CD4-positive, alpha-beta memory T cell (primary cell): ENCODE data around the gene NRM. TPM values are rescaled to one million over a fixed set of nuclear protein-coding genes. Genes with fewer than 3 reads are reported as not detected.
"Not testable (repeated sequence)": the region's sequence is repeated elsewhere in the genome, so short reads cannot be mapped to it uniquely, and the experiment has no call there.

ENCODE experiments used
- CTCF ChIA-PET: fragments of 350-600 bp; sonication (Branson Sonifier 250); formaldehyde crosslinking; loops from one replicate; lab custom pipeline; 2021; ENCODE audit warnings: inconsistent platforms; ENCODE audit not compliant: partially characterized antibody; lab: Charles Lee
- POLR2A ChIA-PET: fragments of 350-600 bp; sonication (Branson Sonifier 250); formaldehyde crosslinking; loops from one replicate; lab custom pipeline; 2021; ENCODE audit not compliant: partially characterized antibody; lab: Charles Lee
- DNase-seq, 5 donors: peaks; one replicate each; pipeline versions ENCODE4 v3.0.0 to v3.0.0-alpha.2; 2020 to 2022; ENCODE audit warnings: mixed read lengths in 1 of 5
- H3K27ac ChIP-seq: one replicate; pipeline ENCODE4 v1.7.0; 2013; ENCODE audit warnings: low read depth, low read length
- H3K27me3 ChIP-seq: 2 replicates; pipeline ENCODE4 v1.7.0; 2013; ENCODE audit warnings: mild to moderate bottlenecking, low read length, moderate library complexity; ENCODE audit not compliant: insufficient read depth
- H3K36me3 ChIP-seq: 2 replicates; pipeline ENCODE4 v1.7.0; 2013; ENCODE audit warnings: mild to moderate bottlenecking, low read length, moderate library complexity; ENCODE audit not compliant: insufficient read depth
- H3K4me1 ChIP-seq: 2 replicates; pipeline ENCODE4 v1.7.0; 2013; ENCODE audit warnings: mild to moderate bottlenecking, low read length, moderate library complexity; ENCODE audit not compliant: insufficient read depth
- H3K4me3 ChIP-seq, 2 donors: one replicate each; pipeline ENCODE4 v1.7.0; 2013; ENCODE audit warnings: low read length in 2 of 2, mild to moderate bottlenecking in 1 of 2
- H3K9me3 ChIP-seq, 2 donors: one replicate each; pipeline ENCODE4 v1.7.0; 2013; ENCODE audit warnings: low read length in 2 of 2, control low read depth in 1 of 2; ENCODE audit not compliant: control insufficient read depth in 1 of 2
- H3K27ac Mint-ChIP-seq, 7 donors: one replicate each; pipeline ENCODE4 v1.8.0; 2020 to 2021; ENCODE audit warnings: mixed read lengths in 7 of 7, mild to moderate bottlenecking in 6 of 7, inconsistent platforms in 3 of 7, moderate library complexity in 3 of 7
- H3K27me3 Mint-ChIP-seq, 2 donors: one replicate each; pipeline ENCODE4 v1.8.0; 2020 to 2021; ENCODE audit warnings: mixed read lengths in 2 of 2
- H3K36me3 Mint-ChIP-seq, 2 donors: one replicate each; pipeline ENCODE4 v1.8.0; 2020 to 2021; ENCODE audit warnings: mixed read lengths in 2 of 2, inconsistent platforms in 1 of 2, mild to moderate bottlenecking in 1 of 2
- H3K4me1 Mint-ChIP-seq, 4 donors: one replicate each; pipeline ENCODE4 v1.8.0; 2020 to 2021; ENCODE audit warnings: mixed read lengths in 4 of 4, mild to moderate bottlenecking in 1 of 4
- H3K4me3 Mint-ChIP-seq, 8 donors: one replicate each; pipeline ENCODE4 v1.8.0; 2020 to 2021; ENCODE audit warnings: mixed read lengths in 8 of 8, mild to moderate bottlenecking in 7 of 8, moderate library complexity in 6 of 8, inconsistent platforms in 3 of 8
- H3K9me3 Mint-ChIP-seq, 8 donors: one replicate each; pipeline ENCODE4 v1.8.0; 2020 to 2021; ENCODE audit warnings: mixed read lengths in 8 of 8, mild to moderate bottlenecking in 5 of 8, inconsistent platforms in 3 of 8, moderate library complexity in 1 of 8
- intact Hi-C: fragments of 100-400 bp; cut with micrococcal nuclease; formaldehyde crosslinking; loops from one replicate; pipeline ENCODE4 v1.15.1; 2023
- polyA plus RNA-seq, 2 donors: library from polyadenylated mRNA; unstranded; fragments of 300-500 nt; fragmentation: Illumina TruSeq; gene quantifications; one replicate each; pipeline ENCODE4 v1.2.3, GENCODE V29; 2021
- total RNA-seq, 2 experiments: library from RNA; stranded (reverse); gene quantifications; one replicate each; pipeline ENCODE4 v1.2.3, GENCODE V29; 2021

Gene NRM
- total and polyA plus RNA-seq, 4 experiments from 2014 or later, result 6.4 to 15.8 (median 7.8) TPM

DNA sequence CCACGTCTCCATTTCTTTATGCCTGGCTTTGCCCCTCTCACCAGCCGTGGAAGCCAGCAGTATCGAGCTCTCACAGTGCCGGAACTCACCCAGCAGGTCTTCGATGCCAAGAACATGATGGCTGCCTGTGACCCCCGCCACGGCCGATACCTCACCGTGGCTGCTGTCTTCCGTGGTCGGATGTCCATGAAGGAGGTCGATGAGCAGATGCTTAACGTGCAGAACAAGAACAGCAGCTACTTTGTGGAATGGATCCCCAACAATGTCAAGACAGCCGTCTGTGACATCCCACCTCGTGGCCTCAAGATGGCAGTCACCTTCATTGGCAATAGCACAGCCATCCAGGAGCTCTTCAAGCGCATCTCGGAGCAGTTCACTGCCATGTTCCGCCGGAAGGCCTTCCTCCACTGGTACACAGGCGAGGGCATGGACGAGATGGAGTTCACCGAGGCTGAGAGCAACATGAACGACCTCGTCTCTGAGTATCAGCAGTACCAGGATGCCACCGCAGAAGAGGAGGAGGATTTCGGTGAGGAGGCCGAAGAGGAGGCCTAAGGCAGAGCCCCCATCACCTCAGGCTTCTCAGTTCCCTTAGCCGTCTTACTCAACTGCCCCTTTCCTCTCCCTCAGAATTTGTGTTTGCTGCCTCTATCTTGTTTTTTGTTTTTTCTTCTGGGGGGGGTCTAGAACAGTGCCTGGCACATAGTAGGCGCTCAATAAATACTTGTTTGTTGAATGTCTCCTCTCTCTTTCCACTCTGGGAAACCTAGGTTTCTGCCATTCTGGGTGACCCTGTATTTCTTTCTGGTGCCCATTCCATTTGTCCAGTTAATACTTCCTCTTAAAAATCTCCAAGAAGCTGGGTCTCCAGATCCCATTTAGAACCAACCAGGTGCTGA is 33.3 kb upstream of the NRM start:
- H3K4me3 Mint-ChIP-seq, result peak overlapping the region in 3 of 8 donors; percentile 24 to 30 (median 28)
- Histone ChIP-seq H3K36me3 (peaks cover 49% of the 10 kb centered on the region), H3K27ac (peak overlapping the region; percentile 16), H3K4me1 (peaks cover 49% of the 10 kb centered on the region)
- H3K4me3 ChIP-seq, H3K27me3 ChIP-seq, H3K9me3 ChIP-seq, H3K9me3 Mint-ChIP-seq, H3K27me3 Mint-ChIP-seq, intact Hi-C loops, DNase-seq: not testable (repeated sequence)
- ChIA-PET CTCF (interaction anchor here (0.9 to 23.1 kb wide), 17 partner anchors 12 to 241 kb away, joined by 3 to 865 read pairs (median 8); partner anchors contain the start of genes ATAT1, DHX16, MRPS18B and PPP1R10), POLR2A (interaction anchor here (0.9 to 47.0 kb wide), 7 partner anchors 12 to 232 kb away, joined by 3 to 1474 read pairs (median 45); partner anchors contain the start of genes DHX16, FLOT1, NRM and PPP1R18)
- peaks cover 21 to 64% (median 40%) of the 10 kb centered on the region in 4 donors for H3K4me1 Mint-ChIP-seq
- peaks cover 28 to 62% of the 10 kb centered on the region in 2 donors for H3K36me3 Mint-ChIP-seq
- peak overlapping the region; percentile 75 to 99 (median 90) for H3K27ac Mint-ChIP-seq

DNA sequence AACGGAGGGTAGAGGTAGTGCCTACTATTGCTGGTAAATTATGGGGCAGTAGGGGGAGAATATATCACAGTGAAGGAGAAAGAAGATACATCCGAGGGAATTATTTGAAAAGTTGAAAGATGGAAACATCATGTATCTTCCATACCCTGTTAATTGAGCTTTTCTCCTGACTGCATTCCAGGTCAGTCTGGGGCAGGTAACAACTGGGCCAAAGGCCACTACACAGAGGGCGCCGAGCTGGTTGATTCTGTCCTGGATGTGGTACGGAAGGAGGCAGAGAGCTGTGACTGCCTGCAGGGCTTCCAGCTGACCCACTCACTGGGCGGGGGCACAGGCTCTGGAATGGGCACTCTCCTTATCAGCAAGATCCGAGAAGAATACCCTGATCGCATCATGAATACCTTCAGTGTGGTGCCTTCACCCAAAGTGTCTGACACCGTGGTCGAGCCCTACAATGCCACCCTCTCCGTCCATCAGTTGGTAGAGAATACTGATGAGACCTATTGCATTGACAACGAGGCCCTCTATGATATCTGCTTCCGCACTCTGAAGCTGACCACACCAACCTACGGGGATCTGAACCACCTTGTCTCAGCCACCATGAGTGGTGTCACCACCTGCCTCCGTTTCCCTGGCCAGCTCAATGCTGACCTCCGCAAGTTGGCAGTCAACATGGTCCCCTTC is 32.5 kb upstream of the NRM start:
- DNase-seq, H3K4me3 ChIP-seq, H3K27me3 ChIP-seq, H3K27me3 Mint-ChIP-seq, intact Hi-C loops, H3K9me3 ChIP-seq, H3K9me3 Mint-ChIP-seq: not testable (repeated sequence)
- ChIA-PET CTCF (interaction anchor here (0.9 to 23.1 kb wide), 32 partner anchors 8 to 273 kb away, joined by 3 to 865 read pairs (median 6); partner anchors contain the start of genes ABCF1, ATAT1, DHX16 and MRPS18B), POLR2A (interaction anchor here (0.7 to 47.0 kb wide), 13 partner anchors 8 to 364 kb away, joined by 3 to 1474 read pairs (median 22); partner anchors contain the start of genes DHX16, MRPS18B, NRM and PPP1R10)
- peaks cover 21 to 65% (median 43%) of the 10 kb centered on the region in 4 donors for H3K4me1 Mint-ChIP-seq
- H3K36me3 ChIP-seq, result peaks cover 49% of the 10 kb centered on the region
- peak overlapping the region; percentile 16 for H3K27ac ChIP-seq
- H3K27ac Mint-ChIP-seq, result peak overlapping the region; percentile 92 to 99 (median 97)
- H3K4me1 ChIP-seq, result peaks cover 57% of the 10 kb centered on the region
- peak overlapping the region in 4 of 8 donors; percentile 28 to 99 (median 62) for H3K4me3 Mint-ChIP-seq
- H3K36me3 Mint-ChIP-seq, result peaks cover 28 to 62% of the 10 kb centered on the region in 2 donors

DNA sequence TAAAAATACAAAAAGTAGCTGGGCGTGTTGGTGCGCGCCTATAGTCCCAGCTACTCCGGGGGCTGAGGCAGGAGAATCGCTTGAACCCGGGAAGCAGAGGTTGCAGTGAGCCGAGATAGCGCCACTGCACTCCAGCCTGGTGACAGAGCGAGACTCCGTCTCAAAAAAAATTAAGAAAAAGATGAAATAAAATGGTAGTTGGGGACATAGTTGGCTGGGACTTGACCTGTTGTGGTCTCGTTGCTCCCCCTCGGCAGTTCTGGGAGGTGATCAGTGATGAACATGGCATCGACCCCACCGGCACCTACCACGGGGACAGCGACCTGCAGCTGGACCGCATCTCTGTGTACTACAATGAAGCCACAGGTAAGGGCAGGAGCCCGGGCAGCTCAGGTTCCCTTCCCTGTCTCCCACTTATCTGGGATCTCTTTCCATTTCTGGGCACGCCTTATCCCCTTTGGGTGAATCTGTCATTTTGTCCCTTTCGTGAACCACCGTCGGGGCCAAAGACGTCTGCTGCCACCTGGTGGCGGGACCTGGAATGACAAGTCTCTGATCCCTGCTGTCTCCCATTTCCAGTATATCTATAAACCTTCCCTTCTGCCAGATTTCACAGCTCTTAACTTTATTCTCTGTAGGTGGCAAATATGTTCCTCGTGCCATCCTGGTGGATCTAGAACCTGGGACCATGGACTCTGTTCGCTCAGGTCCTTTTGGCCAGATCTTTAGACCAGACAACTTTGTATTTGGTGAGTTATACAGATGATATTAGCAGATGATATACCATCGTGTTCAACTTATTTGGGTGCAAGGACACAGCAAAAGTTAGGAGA is 31.7 kb upstream of the NRM start:
- no peaks in the 10 kb centered on the region for H3K27me3 Mint-ChIP-seq
- H3K4me3 Mint-ChIP-seq, result peak overlapping the region; percentile 90 to 99 (median 98)
- Histone ChIP-seq H3K4me3 (peak overlapping the region; percentile 67 to 80), H3K27me3 (no peaks in the 10 kb centered on the region), H3K4me1 (peaks cover 60% of the 10 kb centered on the region), H3K27ac (peak overlapping the region; percentile 82), H3K36me3 (peaks cover 42% of the 10 kb centered on the region), H3K9me3 (no peaks in the 10 kb centered on the region)
- H3K36me3 Mint-ChIP-seq, result peaks cover 28 to 59% of the 10 kb centered on the region in 2 donors
- peaks cover 24 to 69% (median 46%) of the 10 kb centered on the region in 4 donors for H3K4me1 Mint-ChIP-seq
- POLR2A ChIA-PET, result interaction anchor here (0.7 to 47.0 kb wide), 22 partner anchors 9 to 365 kb away, joined by 3 to 1474 read pairs (median 6); partner anchors contain the start of genes ABCF1, DHX16, MRPS18B and NRM
- peak; percentile 80 to 87 (median 81) for DNase-seq
- H3K27ac Mint-ChIP-seq, result peak overlapping the region; percentile 92 to 99 (median 97)
- peaks cover 0 to 6% (median 0%) of the 10 kb centered on the region in 8 donors for H3K9me3 Mint-ChIP-seq
- intact Hi-C loops, result loop anchor here (1.0 kb wide), 5 partner anchors 8 to 240 kb away; partner anchors contain the start of gene ATAT1
- CTCF ChIA-PET, result interaction anchor here (0.7 to 23.1 kb wide), 43 partner anchors 9 to 365 kb away, joined by 3 to 865 read pairs (median 5); partner anchors contain the start of genes ABCF1, ATAT1, DHX16 and MRPS18B

DNA sequence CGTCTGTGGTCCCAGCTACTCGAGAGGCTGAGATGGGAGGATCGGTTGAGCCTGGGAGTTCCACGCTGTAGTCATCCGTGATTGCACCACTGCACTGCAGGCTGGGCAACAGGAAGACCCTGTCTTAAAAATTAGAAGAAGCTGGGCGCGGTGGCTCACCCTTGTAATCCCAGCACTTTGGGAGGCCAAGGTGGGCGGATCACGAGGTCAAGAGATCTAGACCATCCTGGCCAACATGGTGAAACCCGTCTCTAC is 31.2 kb upstream of the NRM start:
- Histone ChIP-seq H3K4me1 (peaks cover 60% of the 10 kb centered on the region), H3K27ac (peak overlapping the region; percentile 82), H3K4me3 (peak overlapping the region; percentile 67 to 80), H3K36me3 (peaks cover 37% of the 10 kb centered on the region)
- CTCF ChIA-PET, result interaction anchor here (0.7 to 23.1 kb wide), 35 partner anchors 9 to 366 kb away, joined by 3 to 865 read pairs (median 6); partner anchors contain the start of genes ABCF1, ATAT1, DHX16 and MRPS18B
- H3K4me3 Mint-ChIP-seq, result peak overlapping the region; percentile 90 to 99 (median 98)
- H3K27ac Mint-ChIP-seq, result peak overlapping the region; percentile 92 to 99 (median 97)
- POLR2A ChIA-PET, result interaction anchor here (0.7 to 47.0 kb wide), 23 partner anchors 9 to 365 kb away, joined by 3 to 1474 read pairs (median 6); partner anchors contain the start of genes ABCF1, DHX16, MRPS18B and NRM
- DNase-seq, result peak in 1 of 5 donors; percentile 61
- not testable (repeated sequence) for H3K9me3 Mint-ChIP-seq, H3K9me3 ChIP-seq, H3K27me3 ChIP-seq, H3K27me3 Mint-ChIP-seq
- H3K4me1 Mint-ChIP-seq, result peaks cover 25 to 73% (median 50%) of the 10 kb centered on the region in 4 donors
- peaks cover 30 to 62% of the 10 kb centered on the region in 2 donors for H3K36me3 Mint-ChIP-seq
- intact Hi-C loops, result loop anchor here (1.0 kb wide), 5 partner anchors 8 to 240 kb away; partner anchors contain the start of gene ATAT1

DNA sequence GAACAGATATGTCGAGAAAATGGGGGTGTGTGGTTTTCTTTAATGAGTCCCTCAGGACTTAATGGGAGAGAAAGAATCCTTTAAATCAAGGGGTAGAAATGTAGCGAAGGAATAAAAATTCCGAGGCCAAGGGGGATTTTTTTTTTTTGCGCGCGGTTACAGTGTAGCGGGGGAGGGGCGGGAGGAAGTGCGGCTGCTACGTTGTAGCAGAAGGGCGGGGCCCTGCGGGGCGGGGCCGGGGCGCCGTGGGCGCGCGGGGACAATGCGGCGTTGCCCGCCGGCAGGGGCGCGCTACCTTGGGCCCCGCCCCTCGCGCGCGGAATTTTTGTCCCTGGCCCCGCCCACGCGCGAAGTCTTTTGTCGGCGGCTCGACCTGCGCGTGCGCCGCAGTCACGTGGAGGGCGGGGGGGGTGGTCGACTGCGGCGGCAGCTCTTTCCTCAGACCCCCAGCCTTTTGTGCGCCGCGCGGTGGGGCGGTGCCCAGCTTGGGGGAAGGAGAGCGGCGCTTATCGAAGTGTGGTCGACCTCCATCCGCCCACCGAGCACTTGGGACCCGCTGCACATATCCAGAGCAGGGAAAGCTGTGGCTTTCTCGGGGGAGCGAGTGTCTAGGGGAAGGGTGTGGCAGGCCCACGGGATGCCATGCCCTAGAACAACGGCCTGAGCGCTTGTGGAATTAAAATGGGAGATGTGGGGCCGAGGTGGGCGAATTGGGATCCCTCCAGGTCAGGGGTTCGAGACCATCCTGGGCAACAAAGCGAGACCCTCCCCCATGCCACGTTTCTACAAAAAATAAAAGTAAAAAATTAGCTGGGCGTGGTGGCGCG is 30.6 kb upstream of the NRM start:
- H3K27ac ChIP-seq, result peak overlapping the region; percentile 82
- no peaks in the 10 kb centered on the region for H3K27me3 ChIP-seq
- H3K4me3 ChIP-seq, result peak overlapping the region; percentile 67 to 80
- H3K9me3 Mint-ChIP-seq, result peaks cover 0 to 6% (median 0%) of the 10 kb centered on the region in 8 donors
- ChIA-PET POLR2A (interaction anchor here (0.7 to 47.0 kb wide), 23 partner anchors 10 to 240 kb away, joined by 3 to 1474 read pairs (median 6); partner anchors contain the start of genes ABCF1, DHX16, MRPS18B and NRM), CTCF (interaction anchor here (1.0 to 23.1 kb wide), 32 partner anchors 9 to 271 kb away, joined by 3 to 865 read pairs (median 6); partner anchors contain the start of genes ABCF1, ATAT1, DHX16 and MRPS18B)
- peak; percentile 89 to 96 (median 96) for DNase-seq
- peaks cover 33% of the 10 kb centered on the region for H3K36me3 ChIP-seq
- H3K27ac Mint-ChIP-seq, result peak overlapping the region; percentile 95 to 99 (median 98)
- peaks cover 64% of the 10 kb centered on the region for H3K4me1 ChIP-seq
- H3K9me3 ChIP-seq, result no peaks in the 10 kb centered on the region
- peak overlapping the region; percentile 90 to 99 (median 98) for H3K4me3 Mint-ChIP-seq
- peaks cover 31 to 62% of the 10 kb centered on the region in 2 donors for H3K36me3 Mint-ChIP-seq
- intact Hi-C loops, result loop anchor here (1.0 to 2.0 kb wide), 9 partner anchors 9 to 239 kb away; partner anchors contain the start of genes ATAT1, C6orf136, HLA-E and MRPS18B
- peaks cover 28 to 76% (median 53%) of the 10 kb centered on the region in 4 donors for H3K4me1 Mint-ChIP-seq
- no peaks in the 10 kb centered on the region for H3K27me3 Mint-ChIP-seq
